Measurements from ENCODE around the gene CLIP1.

CLIP1 gene

DNA sequence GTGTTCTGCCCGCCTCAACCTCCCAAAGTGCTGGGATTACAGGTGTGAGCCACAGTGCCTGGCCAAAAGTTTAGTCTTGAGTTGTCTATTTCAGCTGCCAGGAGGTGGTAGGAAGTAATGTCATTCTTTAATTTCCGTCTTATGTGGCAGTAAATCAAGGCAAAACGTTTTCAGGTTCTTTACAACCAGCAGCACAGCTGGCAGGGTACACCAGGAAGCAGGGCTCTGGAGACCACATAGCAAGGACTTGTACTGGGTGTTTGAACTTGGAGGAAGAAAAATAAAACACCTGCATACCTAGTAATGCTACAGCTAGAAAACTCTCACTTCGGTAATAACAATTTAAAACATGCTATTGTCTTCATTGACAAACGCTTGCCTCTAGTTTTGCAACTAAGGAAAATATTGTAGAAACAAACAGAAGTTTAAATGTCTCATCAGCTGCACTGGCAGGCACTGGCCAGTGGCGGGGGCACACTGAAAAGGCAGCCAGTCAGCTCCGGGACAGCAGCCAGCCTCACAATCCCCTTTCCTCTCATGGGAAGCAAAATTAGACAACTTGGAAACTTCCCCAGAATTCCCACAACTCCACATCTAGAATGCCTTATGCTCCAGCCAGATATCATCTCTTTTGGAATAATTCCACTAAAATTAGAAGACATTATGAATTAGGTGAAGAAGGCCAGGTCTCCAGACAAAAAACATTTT is 72.2 kb downstream of the CLIP1 start:
- Histone ChIP-seq H3K4me3 (ENCODE audit: insufficient read length, low read depth) (no peak overlapping the region), H3K4me1 (ENCODE audit: insufficient read depth, insufficient read length) (no peaks in the 10 kb centered on the region), H3K9ac (ENCODE audit: insufficient read length, low read depth) (no peak overlapping the region), H3K9me3 (ENCODE audit: insufficient read depth, low read length) (no peaks in the 10 kb centered on the region), H3K36me3 (ENCODE audit: insufficient read depth, insufficient read length, low read length) (peaks cover 50% of the 10 kb centered on the region), H3K27me3 (ENCODE audit: insufficient read depth, insufficient read length) (no peaks in the 10 kb centered on the region)
- TF ChIP-seq SUZ12 (IDR thresholded peaks at IDR 0.05; ENCODE audit: extremely low read depth, insufficient read depth, insufficient read length) (no peak), YY1 (IDR thresholded peaks at IDR 0.05; ENCODE audit: insufficient read depth, insufficient read length) (no peak), ZNF274 (IDR thresholded peaks at IDR 0.05; ENCODE audit: low read depth, low read length) (no peak)
- no peak for DNase-seq (ENCODE audit: low read depth, low spot score)

DNA sequence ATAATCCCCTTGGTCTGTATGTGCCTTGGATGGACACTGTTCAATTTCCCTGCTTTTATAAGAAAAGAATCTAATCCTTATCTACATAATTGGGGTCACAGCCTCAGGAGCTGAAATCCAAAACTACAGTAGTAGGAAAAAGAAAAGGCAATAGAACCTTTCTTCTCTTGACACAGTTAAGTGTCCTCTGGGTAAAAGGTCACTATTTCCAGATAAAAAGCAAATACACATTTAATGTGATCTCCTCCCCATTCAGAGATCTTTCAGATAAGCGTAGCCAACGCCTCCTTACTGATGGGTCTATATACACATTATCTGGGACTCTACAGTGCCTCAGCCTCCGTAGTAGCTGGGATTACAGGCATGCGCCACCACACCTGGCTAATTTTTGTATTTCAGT is 73.4 kb downstream of the CLIP1 start:
- Histone ChIP-seq H3K27me3 (ENCODE audit: insufficient read depth, insufficient read length) (no peaks in the 10 kb centered on the region), H3K4me1 (ENCODE audit: insufficient read depth, insufficient read length) (no peaks in the 10 kb centered on the region), H3K36me3 (ENCODE audit: insufficient read depth, insufficient read length, low read length) (peaks cover 39% of the 10 kb centered on the region), H3K9ac (ENCODE audit: insufficient read length, low read depth) (no peak overlapping the region), H3K4me3 (ENCODE audit: insufficient read length, low read depth) (no peak overlapping the region), H3K9me3 (ENCODE audit: insufficient read depth, low read length) (no peaks in the 10 kb centered on the region)
- no peak for TF ChIP-seq YY1 (IDR thresholded peaks at IDR 0.05; ENCODE audit: insufficient read depth, insufficient read length)
- DNase-seq (ENCODE audit: low read depth, low spot score): no peak

DNA sequence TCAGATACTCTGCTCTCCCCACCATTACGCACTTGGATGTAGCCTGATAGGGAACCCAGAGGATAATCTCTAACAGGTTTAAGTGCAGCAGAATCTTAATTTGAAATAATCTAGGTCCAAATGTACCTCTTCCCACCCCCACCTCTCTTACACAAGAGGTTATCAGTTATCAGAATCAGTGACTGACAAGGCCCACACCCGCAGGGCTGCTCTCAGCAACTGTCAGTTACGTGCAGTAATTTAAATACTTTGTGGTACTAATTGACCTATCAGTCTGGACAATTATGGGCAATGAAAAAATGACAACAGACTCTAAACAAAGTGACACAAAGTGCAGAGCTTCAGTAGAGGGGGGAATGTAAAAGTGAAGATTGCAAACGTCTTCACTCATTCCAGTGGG is 74.0 kb downstream of the CLIP1 start:
- DNase-seq (ENCODE audit: low read depth, low spot score): no peak
- Histone ChIP-seq H3K9me3 (ENCODE audit: insufficient read depth, low read length) (no peaks in the 10 kb centered on the region), H3K27me3 (ENCODE audit: insufficient read depth, insufficient read length) (no peaks in the 10 kb centered on the region), H3K4me3 (ENCODE audit: insufficient read length, low read depth) (no peak overlapping the region), H3K4me1 (ENCODE audit: insufficient read depth, insufficient read length) (no peaks in the 10 kb centered on the region), H3K36me3 (ENCODE audit: insufficient read depth, insufficient read length, low read length) (peaks cover 35% of the 10 kb centered on the region), H3K9ac (ENCODE audit: insufficient read length, low read depth) (no peak overlapping the region)
- TF ChIP-seq ZNF274 (IDR thresholded peaks at IDR 0.05; ENCODE audit: low read depth, low read length): no peak
- TF ChIP-seq SUZ12 (IDR thresholded peaks at IDR 0.05; ENCODE audit: extremely low read depth, insufficient read depth, insufficient read length): no peak
- TF ChIP-seq YY1 (IDR thresholded peaks at IDR 0.05; ENCODE audit: insufficient read depth, insufficient read length): no peak

DNA sequence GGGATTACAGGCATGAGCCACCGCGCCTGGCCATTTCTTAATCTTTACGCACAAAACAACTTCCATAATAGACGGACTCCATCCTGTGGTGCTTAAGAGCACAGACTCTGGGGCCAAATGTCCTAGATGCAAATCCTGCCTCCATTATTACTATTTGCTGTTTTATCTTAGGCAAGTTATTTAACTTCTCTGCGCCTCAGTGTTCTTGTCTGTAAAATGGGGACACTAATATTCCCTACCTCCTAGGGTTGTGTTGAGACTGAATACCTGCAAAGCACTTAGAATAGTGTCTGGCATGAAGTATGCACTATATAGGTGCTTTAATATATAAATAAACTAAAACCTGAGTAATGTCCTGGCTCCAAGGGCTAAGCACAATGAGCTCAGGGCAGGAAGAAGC is 76.4 kb downstream of the CLIP1 start:
- no peaks in the 10 kb centered on the region for H3K9me3 ChIP-seq (ENCODE audit: insufficient read depth, low read length)
- H3K4me1 ChIP-seq (ENCODE audit: insufficient read depth, insufficient read length): no peaks in the 10 kb centered on the region
- H3K27me3 ChIP-seq (ENCODE audit: insufficient read depth, insufficient read length): no peaks in the 10 kb centered on the region
- no peak overlapping the region for H3K4me3 ChIP-seq (ENCODE audit: insufficient read length, low read depth)
- DNase-seq (ENCODE audit: low read depth, low spot score): no peak
- TF ChIP-seq ZNF274 (IDR thresholded peaks at IDR 0.05; ENCODE audit: low read depth, low read length) (no peak), SUZ12 (IDR thresholded peaks at IDR 0.05; ENCODE audit: extremely low read depth, insufficient read depth, insufficient read length) (no peak), YY1 (IDR thresholded peaks at IDR 0.05; ENCODE audit: insufficient read depth, insufficient read length) (no peak)
- peaks cover 21% of the 10 kb centered on the region for H3K36me3 ChIP-seq (ENCODE audit: insufficient read depth, insufficient read length, low read length)
- no peak overlapping the region for H3K9ac ChIP-seq (ENCODE audit: insufficient read length, low read depth)

DNA sequence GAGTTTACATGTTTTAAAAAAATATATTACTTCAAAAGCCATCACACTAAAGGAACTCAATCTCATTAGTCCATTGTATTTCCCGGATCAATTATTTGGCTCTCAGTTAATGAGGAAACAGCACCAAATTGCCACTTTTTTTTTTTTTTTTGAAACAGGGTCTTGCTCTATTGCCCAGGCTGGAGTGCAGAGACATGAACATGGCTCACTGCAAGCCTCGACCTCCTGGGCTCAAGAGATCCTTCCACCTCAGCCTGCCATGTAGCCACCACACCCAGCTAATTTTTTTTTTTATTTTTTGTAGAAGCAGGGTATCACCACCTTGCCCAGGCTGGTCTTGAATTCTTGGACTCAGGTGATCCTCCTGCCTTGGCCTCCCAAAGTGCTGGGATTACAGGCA is 77.4 kb downstream of the CLIP1 start:
- Histone ChIP-seq H3K9ac (ENCODE audit: insufficient read length, low read depth) (no peak overlapping the region), H3K4me3 (ENCODE audit: insufficient read length, low read depth) (no peak overlapping the region), H3K4me1 (ENCODE audit: insufficient read depth, insufficient read length) (no peaks in the 10 kb centered on the region), H3K27me3 (ENCODE audit: insufficient read depth, insufficient read length) (no peaks in the 10 kb centered on the region), H3K36me3 (ENCODE audit: insufficient read depth, insufficient read length, low read length) (peaks cover 18% of the 10 kb centered on the region), H3K9me3 (ENCODE audit: insufficient read depth, low read length) (no peaks in the 10 kb centered on the region)
- DNase-seq (ENCODE audit: low read depth, low spot score): no peak
- TF ChIP-seq YY1 (IDR thresholded peaks at IDR 0.05; ENCODE audit: insufficient read depth, insufficient read length): no peak
- no peak for TF ChIP-seq ZNF274 (IDR thresholded peaks at IDR 0.05; ENCODE audit: low read depth, low read length)
- no peak for TF ChIP-seq SUZ12 (IDR thresholded peaks at IDR 0.05; ENCODE audit: extremely low read depth, insufficient read depth, insufficient read length)

DNA sequence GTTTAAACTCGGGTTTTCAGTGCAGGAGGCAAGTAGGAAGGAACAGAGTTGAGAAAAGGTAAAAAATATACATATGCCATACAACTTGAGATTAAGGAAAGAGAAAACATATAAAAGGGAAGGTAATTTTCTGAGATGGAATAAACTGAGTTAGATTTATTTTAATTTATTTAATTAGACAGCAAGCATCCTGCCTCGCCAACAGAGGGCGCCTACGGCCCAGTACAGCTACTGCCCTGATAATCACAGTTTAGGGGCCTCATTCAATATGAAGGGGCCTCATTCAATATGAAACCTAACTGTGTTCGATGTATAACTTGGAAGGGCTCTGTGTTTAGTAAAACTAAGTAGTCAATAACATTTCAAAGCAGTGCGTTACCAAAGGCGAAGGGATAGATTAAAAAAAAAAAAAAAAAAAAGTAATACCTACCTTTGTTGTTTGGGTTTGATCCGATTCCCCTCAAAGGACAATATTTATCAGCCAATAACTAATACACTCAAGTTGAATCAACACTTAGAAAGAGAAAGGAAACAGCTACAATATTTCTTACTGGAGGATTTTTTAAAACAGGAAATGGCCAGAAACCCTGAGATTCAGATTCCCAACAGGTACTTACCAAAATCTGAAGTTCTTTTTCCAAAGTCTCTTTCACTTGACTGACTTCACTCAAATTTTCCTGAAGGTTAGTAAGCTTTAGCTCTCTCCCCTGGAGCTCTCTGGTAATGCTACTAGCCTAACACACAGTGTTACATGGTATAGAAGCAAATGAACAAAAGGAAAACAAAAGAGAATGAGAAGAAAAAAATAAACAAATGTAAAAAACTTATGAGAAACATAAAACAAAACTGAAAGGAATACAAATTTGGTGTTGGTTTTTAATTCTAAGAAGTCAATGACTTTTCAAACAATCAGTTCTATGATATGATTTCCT is 86.2 kb downstream of the CLIP1 start:
- peak; percentile 18 for DNase-seq (ENCODE audit: low read depth, low spot score)
- H3K9ac ChIP-seq (ENCODE audit: insufficient read length, low read depth): no peak overlapping the region
- H3K27me3 ChIP-seq (ENCODE audit: insufficient read depth, insufficient read length): no peaks in the 10 kb centered on the region
- peaks cover 37% of the 10 kb centered on the region for H3K36me3 ChIP-seq (ENCODE audit: insufficient read depth, insufficient read length, low read length)
- no peak for TF ChIP-seq YY1 (IDR thresholded peaks at IDR 0.05; ENCODE audit: insufficient read depth, insufficient read length)
- TF ChIP-seq SUZ12 (IDR thresholded peaks at IDR 0.05; ENCODE audit: extremely low read depth, insufficient read depth, insufficient read length): no peak
- no peak for TF ChIP-seq ZNF274 (IDR thresholded peaks at IDR 0.05; ENCODE audit: low read depth, low read length)
- H3K9me3 ChIP-seq (ENCODE audit: insufficient read depth, low read length): no peaks in the 10 kb centered on the region
- H3K4me3 ChIP-seq (ENCODE audit: insufficient read length, low read depth): no peak overlapping the region
- no peaks in the 10 kb centered on the region for H3K4me1 ChIP-seq (ENCODE audit: insufficient read depth, insufficient read length)

All from NT2/D1 (cell line).